Measurements from ENCODE around the gene SRSF1.
"Not testable (repeated sequence)": the region's sequence is repeated elsewhere in the genome, so short reads cannot be mapped to it uniquely, and the experiment has no call there.

SRSF1 gene

GRCh38 chr17:57966875-57967274 lies 40.2 kb downstream of the SRSF1 start:
- DNase-seq (ENCODE audit: extremely low read depth in 1 of 2, low read depth in 1 of 2): no peak

DNA sequence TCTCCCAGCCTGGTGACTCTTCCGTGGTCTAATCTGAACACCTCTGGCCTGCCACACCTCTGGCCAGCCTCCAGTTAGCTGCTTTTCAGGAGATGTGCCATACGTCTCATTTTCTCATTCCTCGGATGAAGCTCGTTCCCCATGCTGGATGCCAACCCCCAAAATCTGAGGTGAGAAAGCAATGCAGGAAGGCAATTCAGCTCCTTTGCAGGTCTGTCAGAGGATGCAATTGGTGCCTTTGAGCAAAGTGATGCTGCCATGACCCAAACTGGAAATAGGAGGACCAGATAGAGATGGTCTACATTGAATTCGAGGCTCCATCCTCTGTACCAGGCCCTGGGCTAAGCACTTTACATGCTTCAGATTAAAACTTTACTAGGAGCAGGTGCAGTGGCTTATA lies 40.8 kb downstream of the SRSF1 start:
- DNase-seq (ENCODE audit: extremely low read depth in 1 of 2, low read depth in 1 of 2): no peak

GRCh38 chr17:57965521-57966160 lies 41.4 kb downstream of the SRSF1 start:
- DNase-seq (ENCODE audit: extremely low read depth in 1 of 2, low read depth in 1 of 2): no peak

- no peak for DNase-seq (ENCODE audit: extremely low read depth in 1 of 2, low read depth in 1 of 2)
Observed at GRCh38 chr17:57963149-57963511, 43.9 kb downstream of the SRSF1 start.

GRCh38 chr17:57962279-57963148 lies 44.5 kb downstream of the SRSF1 start:
- DNase-seq (ENCODE audit: extremely low read depth in 1 of 2, low read depth in 1 of 2): no peak

DNA sequence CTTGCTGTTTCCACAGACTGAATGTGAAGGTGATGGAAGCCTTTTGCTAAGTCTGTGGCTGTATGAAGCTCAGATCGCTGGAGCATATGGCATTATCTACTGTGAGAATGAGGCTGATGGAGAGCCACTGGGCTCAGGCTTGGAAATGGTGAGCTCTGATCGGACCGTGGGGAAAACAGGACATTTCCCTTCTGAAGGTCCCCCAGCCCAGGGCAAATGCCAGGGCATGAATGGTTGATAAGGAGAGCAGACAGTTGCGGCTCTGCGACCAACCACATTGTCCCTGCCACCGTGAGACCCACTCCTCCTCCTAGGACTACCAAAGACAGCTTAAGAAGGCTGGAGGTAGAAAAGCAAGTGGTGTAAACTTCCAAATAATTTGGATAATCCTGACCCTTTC lies 47.1 kb downstream of the SRSF1 start:
- DNase-seq (ENCODE audit: extremely low read depth in 1 of 2, low read depth in 1 of 2): no peak

GRCh38 chr17:57958391-57958790 lies 48.7 kb downstream of the SRSF1 start:
- not testable (repeated sequence) for DNase-seq (ENCODE audit: extremely low read depth in 1 of 2, low read depth in 1 of 2)

GRCh38 chr17:57957886-57958285 lies 49.2 kb downstream of the SRSF1 start:
- no peak for DNase-seq (ENCODE audit: extremely low read depth in 1 of 2, low read depth in 1 of 2)

DNA sequence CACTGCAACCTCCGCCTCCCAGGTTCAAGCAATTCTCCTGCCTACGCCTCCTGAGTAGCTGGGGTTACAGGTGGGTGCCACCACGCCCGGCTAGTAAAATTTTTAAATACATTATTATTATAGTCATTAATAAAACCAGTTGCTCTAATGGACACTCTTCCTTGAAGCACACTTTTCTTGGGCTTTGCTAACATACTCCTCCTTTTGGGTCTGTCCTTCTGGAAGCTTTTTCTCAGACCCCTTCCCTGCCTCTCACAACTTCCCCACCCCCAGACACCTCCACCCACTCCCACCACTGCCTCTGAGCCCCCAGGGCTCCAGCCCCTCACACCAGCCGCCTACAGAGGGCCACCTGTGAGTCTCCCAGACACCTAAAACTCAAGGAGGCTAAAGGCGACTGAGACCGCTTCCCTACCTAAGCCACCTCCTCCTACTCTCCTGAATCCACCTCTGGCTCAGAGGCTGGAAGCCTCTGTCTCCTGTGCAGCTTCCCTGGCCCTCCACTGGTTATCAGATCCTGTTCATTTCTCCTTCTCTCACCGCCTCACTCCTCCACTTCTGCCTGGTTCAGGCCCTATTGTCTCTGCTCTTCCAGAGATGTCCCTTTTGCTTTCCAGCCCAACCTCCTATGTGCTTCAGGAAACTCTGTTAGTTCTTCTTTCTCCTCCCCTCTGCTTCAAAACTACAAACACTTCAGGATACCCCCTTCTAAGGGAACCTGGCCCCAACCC lies 49.8 kb downstream of the SRSF1 start:
- no peak for DNase-seq (ENCODE audit: extremely low read depth in 1 of 2, low read depth in 1 of 2)

GRCh38 chr17:57956291-57957119 lies 50.5 kb downstream of the SRSF1 start:
- peak; percentile 20 to 23 for DNase-seq (ENCODE audit: extremely low read depth in 1 of 2, low read depth in 1 of 2)

- peak; percentile 14 to 43 for DNase-seq (ENCODE audit: extremely low read depth in 1 of 2, low read depth in 1 of 2)
Observed at GRCh38 chr17:57955183-57955931, 51.7 kb downstream of the SRSF1 start, which contains the start of gene CUEDC1. Gene CUEDC1, minus strand, starts transcription at chr17:57955412. Its CDS starts 69,848 bp downstream, at chr17:57885564.

DNA sequence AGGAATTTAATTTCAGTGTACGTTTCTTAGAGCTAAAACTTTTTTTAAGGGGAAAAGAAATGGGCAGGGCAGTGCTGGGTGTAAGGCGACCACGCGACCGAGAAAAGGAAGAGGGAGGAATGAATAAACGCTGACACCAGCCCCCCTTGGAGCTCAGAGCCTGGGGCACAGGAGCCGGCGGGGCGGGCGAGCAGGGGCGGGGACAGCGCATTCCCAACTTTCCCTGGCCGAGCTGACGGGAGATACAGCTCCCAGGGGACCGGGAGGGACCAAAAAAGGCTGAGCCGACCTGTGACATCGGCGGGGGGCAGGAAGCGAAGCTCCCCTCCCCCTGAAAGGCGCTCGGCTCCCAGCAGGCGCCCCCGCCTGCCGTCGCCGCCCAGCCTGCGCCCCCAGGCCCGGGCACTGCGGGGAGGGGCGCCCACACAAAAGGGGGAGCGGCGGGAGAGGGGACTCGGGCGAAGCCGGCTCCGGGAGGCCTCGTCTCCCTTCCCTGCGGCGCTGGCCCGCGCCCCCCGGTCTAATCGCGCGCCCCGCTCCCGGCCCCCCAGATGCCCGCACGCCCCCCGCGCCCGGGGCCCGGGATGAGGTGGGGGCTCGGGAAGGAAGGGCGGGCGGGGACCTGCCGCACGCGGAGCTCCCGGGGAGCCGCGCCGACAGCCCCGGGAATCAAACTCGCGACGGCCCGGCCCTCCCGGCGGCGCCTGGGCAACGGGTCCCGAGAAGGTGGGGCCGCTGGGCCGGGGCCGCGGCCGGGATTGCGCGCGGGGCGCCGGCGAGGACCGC lies 52.5 kb downstream of the SRSF1 start:
- no peak for DNase-seq (ENCODE audit: extremely low read depth in 1 of 2, low read depth in 1 of 2)

DNA sequence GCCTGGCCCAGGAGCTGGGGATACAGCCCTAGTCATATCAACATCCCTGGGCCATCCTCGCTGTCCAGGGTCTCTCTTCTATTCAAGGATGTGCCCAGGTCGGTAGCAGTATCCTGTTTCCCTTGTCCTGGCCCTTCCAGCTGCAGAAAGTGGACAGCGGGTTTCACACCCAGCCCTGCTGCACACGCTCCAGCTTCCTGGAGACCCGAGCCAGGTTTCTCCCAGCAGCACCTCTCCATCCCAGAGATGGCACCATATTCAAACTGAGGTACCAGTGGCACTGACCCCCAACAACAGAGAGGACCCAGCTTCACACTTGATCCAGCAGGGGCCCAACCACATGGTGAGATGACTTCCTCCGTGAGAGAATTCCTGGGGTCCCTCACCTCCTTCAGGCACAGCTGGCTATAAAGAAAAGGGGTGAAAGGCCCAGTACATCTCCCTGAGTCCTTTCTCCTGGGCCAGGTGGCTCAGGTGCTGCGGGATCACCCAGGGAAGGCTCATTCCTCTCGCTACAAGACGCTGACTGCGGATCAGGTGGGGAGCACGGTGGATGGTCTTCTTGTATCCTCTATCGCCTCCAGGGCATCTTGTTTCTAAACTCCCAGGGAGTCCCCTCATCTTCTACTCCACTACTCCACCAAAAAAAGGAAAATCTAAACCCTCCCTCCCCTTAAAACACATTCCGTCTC lies 53.2 kb downstream of the SRSF1 start:
- no peak for DNase-seq (ENCODE audit: extremely low read depth in 1 of 2, low read depth in 1 of 2)

All from activated CD8-positive, alpha-beta memory T cell treated with anti-CD3 and anti-CD28 coated beads for 1 hour (primary cell).